Myocyte (in vitro differentiated cells): ENCODE results near the gene RHOH. TPM values are rescaled to one million over a fixed set of nuclear protein-coding genes. Genes with fewer than 3 reads are reported as not detected.

Source experiments
- DNase-seq: peaks from one replicate; pipeline ENCODE4 v3.0.0-alpha.2; 2012; ENCODE audit warnings: low read depth
- total RNA-seq: library from RNA; depleted of rRNA; stranded (reverse); fragments of >200 nt; gene quantifications from 2 replicates; pipeline ENCODE4 v1.2.3, GENCODE V29; 2014

Gene RHOH
- total RNA-seq, 1 donor from 2014 or later: not detected

GRCh38 chr4:40232610-40233009, 35.8 kb downstream of the RHOH start:
- no peak for DNase-seq

GRCh38 chr4:40233227-40233626, 36.4 kb downstream of the RHOH start:
- DNase-seq: no peak

GRCh38 chr4:40234519-40235039, 37.7 kb downstream of the RHOH start:
- no peak for DNase-seq

GRCh38 chr4:40238008-40238699, 41.3 kb downstream of the RHOH start:
- DNase-seq: no peak

- DNase-seq: no peak
Measured at GRCh38 chr4:40238700-40239548, 42.1 kb downstream of the RHOH start.

- DNase-seq: no peak
Measured at GRCh38 chr4:40240040-40240653, 43.3 kb downstream of the RHOH start.

- DNase-seq: no peak
Measured at GRCh38 chr4:40241026-40241425, 44.2 kb downstream of the RHOH start.

- no peak for DNase-seq
Measured at GRCh38 chr4:40241941-40242340, 45.1 kb downstream of the RHOH start.

- no peak for DNase-seq
Measured at GRCh38 chr4:40243386-40243948, 46.6 kb downstream of the RHOH start.

GRCh38 chr4:40244606-40245005, 47.8 kb downstream of the RHOH start:
- DNase-seq: no peak

GRCh38 chr4:40245550-40245949, 48.7 kb downstream of the RHOH start:
- no peak for DNase-seq

- no peak for DNase-seq
Measured at GRCh38 chr4:40246011-40246900, 49.4 kb downstream of the RHOH start.

GRCh38 chr4:40246938-40247337, 50.1 kb downstream of the RHOH start:
- no peak for DNase-seq

GRCh38 chr4:40247350-40247749, 50.5 kb downstream of the RHOH start:
- no peak for DNase-seq

GRCh38 chr4:40251366-40251765, 54.5 kb downstream of the RHOH start:
- no peak for DNase-seq

GRCh38 chr4:40253906-40254305, 57.1 kb downstream of the RHOH start:
- no peak for DNase-seq

- DNase-seq: peak; percentile 31
Measured at GRCh38 chr4:40254608-40255392, 58.0 kb downstream of the RHOH start.

GRCh38 chr4:40255393-40256281, 58.8 kb downstream of the RHOH start:
- peak; percentile 81 for DNase-seq

GRCh38 chr4:40256329-40256728, 59.5 kb downstream of the RHOH start:
- DNase-seq: no peak
